Measurements from ENCODE around the gene PNCK. TPM values are rescaled to one million over a fixed set of nuclear protein-coding genes. Genes with fewer than 3 reads are reported as not detected.
"Not testable (repeated sequence)": the region's sequence is repeated elsewhere in the genome, so short reads cannot be mapped to it uniquely, and the experiment has no call there.

The PNCK gene
- total RNA-seq, 1 donor from 2014 or later = 12.3 TPM

DNA sequence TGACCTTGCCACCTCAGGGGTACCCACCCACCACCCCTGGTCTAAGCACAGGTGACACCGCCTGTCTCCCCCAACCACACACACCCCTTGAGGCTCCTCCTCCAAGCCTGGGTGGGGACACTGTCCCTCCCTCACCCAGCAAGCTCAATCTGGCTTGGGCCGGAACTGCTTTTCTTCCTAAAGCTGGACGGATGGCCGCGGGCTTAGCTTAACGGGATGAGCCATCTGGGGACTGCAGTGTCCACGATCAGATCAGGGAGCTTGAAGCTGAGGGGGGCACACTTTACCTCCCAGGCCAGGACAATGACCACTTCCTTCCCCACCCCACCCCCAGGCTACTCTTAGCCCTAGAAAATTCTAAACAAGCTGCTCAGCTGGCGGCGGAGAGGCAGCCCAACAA is 13.1 kb upstream of the PNCK start:
- DNase-seq (ENCODE audit: low spot score) = no peak

DNA sequence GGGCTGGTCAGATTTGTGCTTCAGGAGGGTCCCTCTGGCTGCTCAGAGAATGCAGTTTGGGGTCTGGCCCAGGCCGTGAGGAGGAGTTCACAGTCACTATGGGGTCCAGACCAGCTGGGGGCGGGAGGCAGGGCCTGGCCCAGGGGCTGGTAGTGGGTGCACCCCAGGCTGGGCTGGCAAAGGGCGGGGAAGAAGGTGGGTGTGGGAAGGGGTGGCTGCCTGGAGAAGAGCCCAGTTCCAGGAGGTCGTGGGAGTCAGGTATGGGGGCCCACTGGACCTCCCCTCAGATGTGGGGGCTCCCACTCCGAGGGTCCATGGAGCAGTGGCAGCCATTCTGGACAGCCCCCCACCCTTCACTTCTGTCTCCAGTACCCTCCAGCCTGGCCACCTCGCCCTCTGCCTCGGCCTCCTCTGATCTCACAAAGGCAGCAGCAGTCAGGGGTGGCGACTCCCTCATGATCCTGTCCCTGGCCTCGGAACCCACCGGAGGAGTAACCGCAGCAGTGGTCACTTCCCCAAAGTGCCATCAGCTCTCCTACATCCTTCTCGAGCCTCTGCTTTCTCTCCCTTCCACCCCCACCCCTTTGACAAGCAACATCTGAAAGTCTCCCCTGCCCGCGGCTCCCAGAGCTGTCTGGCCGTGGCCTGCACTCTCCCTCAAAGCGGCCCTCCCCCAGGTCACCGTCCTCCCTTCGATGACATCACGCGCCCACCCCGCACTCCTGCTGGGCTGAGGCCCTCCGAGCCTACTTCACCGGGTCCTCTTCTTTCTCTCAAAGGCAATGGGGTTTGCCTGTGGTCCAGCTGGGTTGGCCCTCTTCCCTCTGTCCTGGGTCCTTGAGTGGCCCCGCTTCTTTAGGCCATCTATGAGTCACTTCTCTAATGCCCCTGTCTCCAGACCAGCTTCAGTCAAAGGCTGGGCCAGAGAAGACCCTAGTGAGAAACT is 12.4 kb upstream of the PNCK start:
- no peak for DNase-seq (ENCODE audit: low spot score)

DNA sequence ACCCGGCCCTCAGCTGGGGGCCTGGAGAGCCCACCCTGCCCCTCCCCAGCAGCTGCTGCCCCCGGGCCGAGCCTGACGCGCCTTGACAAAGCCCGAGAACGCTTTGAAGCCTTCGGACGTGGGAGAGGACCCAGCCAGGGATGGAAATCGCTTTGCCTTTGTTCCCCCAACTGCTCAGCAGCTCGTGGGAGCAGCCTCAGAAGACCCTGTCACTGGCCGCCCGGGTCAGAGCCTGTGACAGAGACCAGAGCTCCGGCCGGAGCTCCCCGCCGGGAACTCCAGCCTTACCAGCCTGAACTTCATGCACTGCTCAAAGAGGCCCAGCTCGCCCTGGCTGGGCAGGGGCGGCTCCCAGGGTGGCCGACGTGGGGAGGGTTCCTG is 11.5 kb upstream of the PNCK start:
- no peak for DNase-seq (ENCODE audit: low spot score)

GRCh38 chrX:153684467-153685155 is 11.0 kb upstream of the PNCK start:
- no peak for DNase-seq (ENCODE audit: low spot score)

DNA sequence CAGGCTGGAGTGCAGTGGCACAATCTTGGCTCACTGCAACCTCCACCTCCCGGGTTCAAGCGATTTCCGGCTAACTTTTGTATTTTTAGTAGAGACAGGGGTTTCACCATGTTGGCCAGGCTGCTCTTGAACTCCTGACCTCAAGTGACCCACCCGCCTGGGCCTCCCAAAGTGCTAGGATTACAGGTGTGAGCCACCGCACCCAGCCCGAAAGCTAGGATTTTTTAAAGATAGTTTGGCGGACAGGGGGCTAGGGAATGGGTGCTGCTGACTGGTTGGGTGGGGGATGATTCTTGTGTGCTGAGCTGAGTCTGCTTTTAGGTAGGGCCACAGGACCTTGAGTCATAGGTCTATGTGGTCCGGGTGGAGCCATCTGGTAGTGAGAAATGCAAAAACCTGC is 9.9 kb upstream of the PNCK start:
- not testable (repeated sequence) for DNase-seq (ENCODE audit: low spot score)

GRCh38 chrX:153681175-153681574 is 7.6 kb upstream of the PNCK start:
- DNase-seq (ENCODE audit: low spot score) = peak; percentile 36

- DNase-seq (ENCODE audit: low spot score) = no peak
Measured at GRCh38 chrX:153674219-153674851, 722 bp upstream of the PNCK start.

GRCh38 chrX:153672531-153673427 is 834 bp downstream of the PNCK start:
- no peak for DNase-seq (ENCODE audit: low spot score)

- DNase-seq (ENCODE audit: low spot score) = no peak
Measured at GRCh38 chrX:153671589-153672530, 1.8 kb downstream of the PNCK start.

- no peak for DNase-seq (ENCODE audit: low spot score)
Measured at GRCh38 chrX:153670748-153671588, 2.6 kb downstream of the PNCK start.

- DNase-seq (ENCODE audit: low spot score) = no peak
Measured at GRCh38 chrX:153669901-153670731, 3.5 kb downstream of the PNCK start.

DNA sequence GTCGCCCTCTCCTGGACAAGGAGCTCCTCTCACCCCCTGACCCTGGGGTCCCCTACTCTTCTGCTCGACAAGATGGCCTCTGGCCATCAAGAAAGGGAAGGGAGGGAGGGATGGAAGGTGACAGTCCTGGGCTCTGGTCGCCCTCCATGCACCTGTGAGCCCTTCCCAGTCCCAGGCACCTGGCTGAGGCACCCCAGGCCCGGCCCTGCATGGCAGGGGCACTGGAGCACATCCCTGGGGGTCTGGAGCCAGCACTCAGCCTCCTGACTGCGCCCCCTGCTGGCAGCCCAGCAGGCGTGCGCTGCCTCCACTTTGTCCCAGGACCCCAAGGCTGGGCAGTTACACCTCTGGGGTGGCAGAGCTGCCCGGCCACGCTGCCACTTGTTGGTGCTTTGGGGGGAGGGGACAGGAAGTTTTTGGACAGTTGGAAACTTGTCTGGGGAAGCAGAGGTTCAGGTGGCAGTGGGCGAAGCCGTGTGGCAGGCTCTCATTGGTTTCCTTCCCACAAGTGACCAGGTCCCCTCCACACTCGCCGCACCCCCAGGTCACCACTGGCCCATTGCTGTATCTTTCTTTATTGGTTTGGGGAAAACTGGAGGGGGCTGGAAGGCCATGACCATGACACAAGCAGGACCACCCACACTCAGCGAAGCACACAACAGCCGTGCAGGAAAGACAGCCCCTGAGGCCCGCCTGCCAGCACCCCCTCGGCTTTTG is 4.3 kb downstream of the PNCK start:
- no peak for DNase-seq (ENCODE audit: low spot score)

DNA sequence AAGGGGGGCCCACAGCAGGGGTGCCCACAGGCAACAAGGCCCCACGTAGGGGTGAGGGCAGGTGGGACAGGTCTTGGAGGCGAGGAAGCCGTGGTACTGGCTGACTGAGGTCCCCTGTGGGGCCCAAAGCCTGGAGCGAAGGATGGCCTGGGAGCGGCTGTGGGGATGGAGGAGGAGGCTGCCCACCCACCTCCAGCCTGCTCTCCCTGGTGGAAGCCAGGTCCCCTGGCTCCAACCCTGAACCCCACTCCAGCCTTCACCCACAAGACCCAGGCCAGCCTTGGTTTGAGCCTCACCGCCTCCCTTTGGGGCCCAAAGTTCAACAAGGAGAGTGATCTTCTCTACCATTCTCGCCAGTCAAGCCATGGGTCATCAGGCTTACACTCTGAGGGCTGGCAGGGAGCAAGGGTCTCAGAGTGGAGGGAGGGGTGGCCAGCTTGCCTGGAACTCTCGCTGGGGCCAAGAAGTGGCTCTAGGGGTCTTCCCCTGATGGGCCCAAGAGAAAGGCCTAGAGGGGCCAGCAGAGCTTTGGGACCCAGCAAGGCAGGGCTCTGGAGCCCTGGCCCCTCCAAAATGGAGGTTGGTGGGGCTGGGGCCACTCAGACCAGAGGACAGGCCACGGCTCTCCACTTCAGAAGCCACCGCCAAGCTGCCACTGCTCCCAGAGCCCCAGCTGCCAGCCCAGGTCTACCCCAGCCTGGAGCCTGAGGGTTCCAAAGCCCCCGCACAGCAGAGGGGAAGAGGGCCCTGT is 5.0 kb downstream of the PNCK start:
- DNase-seq (ENCODE audit: low spot score) = no peak

DNA sequence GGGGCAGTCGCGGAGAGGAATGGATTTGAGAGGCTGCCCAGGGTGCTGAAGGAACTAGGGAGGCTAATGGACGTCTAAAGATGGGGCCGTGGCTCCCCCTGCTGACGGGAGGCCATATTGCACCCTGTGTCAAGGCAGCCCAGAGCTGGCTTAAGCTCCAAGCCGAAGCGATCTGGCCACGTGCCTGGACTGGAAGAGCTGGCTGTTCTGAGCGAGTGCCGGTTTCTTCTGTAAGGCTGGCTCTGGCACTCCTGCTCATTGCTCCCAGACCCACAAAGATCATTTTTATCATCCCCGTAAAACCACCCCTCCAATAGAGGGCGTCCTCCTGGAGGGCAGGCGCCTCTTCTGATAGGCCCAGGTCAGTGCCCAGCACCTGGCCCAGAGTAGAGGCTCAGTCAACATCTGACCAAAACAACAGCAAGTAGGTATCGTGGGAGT is 5.6 kb downstream of the PNCK start:
- DNase-seq (ENCODE audit: low spot score) = peak; percentile 92

- DNase-seq (ENCODE audit: low spot score) = no peak
Measured at GRCh38 chrX:153667281-153667955, 6.2 kb downstream of the PNCK start.

GRCh38 chrX:153665726-153666306 is 7.8 kb downstream of the PNCK start:
- no peak for DNase-seq (ENCODE audit: low spot score)

All from ureter (tissue), 1 donor.